Stomach (tissue), 4 donors: Measurements from ENCODE around the gene LMOD3.

Experiments used
- CTCF ChIP-seq, 7 experiments: fragments of 450-650 bp in 4 of 7; fragments of 200-600 bp in 3 of 7; sonication (generic) in 3 of 7; IDR thresholded peaks; one replicate each; pipeline ENCODE4 v1.5.1; 2016 to 2019; ENCODE audit warnings: antibody characterized with exemption in 7 of 7, control low read depth in 2 of 7, mild to moderate bottlenecking in 1 of 7
- EP300 ChIP-seq: sonication (generic); formaldehyde crosslinking; IDR thresholded peaks from one replicate; pipeline ENCODE4 v1.6.1; 2017; ENCODE audit warnings: antibody characterized with exemption
- POLR2A ChIP-seq, 4 donors: fragments of 450-650 bp; IDR thresholded peaks; one replicate each; pipeline ENCODE4 v1.6.1; 2016; ENCODE audit warnings: antibody characterized with exemption in 4 of 4, control low read depth in 2 of 4, mild to moderate bottlenecking in 1 of 4, moderate library complexity in 1 of 4

DNA sequence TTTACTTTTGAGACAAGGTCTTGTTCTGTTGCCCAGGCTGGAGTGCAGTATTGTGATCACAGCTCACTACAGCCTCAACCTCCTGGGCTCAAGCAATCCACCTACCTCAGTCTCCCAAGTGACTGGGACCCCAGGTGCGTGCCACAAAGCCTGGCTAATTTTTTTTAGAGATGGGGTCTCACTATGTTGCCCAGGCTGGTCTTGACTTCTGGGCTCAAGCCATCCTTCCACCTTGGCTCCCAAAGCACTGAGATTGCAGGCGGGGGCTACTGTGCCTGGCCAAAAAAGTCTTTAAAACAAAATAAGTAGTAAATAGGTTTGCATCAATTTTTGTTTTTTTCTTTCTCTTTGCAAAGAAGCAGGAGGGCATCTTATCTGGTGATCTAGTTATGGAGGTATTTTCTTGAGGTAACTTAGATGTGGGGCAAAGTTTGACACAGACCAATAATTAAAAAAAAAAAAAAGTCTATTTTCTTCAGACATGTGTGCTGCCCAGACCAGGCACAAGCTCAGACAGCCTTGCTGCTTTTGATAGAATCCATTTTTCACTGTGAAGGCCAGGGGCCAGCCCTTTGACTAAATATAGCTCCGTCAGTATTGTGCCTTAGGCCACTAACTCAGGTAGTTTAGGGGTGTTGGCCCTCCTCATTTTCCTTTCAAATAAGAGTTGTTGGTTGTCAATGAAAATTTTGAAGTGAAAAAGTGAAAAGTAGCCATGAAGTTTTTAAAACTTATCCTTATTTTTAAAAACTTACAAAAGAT, 35.2 kb downstream of the LMOD3 start:
- TF ChIP-seq CTCF (IDR thresholded peaks at IDR 0.05) (no peak), EP300 (no peak), POLR2A (IDR thresholded peaks at IDR 0.05) (no peak)
